ENCODE data around the gene C22orf15.

DNA sequence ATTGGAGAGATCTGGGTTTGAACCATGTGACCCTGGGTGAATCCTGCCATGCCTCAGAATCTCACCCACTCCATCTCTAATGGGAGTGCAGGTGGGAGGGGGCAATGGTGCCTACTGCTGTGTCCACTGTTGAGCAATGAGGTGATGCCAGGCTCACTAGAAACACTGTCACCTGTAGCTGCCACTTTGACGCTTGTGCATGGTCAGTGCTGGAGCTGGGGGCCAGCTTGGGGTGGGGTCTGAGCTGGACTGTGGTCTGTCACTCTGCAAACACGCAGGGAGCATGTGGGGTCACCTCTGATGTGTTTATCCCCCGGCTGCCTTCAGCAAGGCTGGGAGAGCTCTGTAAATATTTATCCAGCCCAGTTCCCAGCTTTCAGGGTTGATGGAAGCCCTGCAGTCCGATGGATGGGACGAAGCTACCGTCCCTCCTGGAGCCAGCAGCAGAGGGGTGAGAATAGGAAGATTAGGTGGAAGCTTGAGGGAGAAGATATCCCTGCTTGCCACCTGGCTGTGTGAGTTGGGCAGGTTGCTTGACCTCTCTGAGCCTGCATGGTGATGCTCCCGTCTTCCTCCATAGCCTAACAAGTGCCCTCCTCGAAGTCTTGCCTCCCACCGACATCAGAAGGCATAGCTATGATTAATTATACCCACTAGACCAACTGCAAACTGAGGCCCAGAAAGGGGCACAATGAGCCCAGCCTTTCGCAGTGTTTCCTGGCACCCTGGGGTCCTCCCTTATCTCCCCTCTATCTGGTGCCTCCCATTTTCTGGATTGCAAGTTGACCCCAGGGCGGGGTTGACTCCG, 11.5 kb downstream of the C22orf15 start:
- TF ChIP-seq, protein P1, sequence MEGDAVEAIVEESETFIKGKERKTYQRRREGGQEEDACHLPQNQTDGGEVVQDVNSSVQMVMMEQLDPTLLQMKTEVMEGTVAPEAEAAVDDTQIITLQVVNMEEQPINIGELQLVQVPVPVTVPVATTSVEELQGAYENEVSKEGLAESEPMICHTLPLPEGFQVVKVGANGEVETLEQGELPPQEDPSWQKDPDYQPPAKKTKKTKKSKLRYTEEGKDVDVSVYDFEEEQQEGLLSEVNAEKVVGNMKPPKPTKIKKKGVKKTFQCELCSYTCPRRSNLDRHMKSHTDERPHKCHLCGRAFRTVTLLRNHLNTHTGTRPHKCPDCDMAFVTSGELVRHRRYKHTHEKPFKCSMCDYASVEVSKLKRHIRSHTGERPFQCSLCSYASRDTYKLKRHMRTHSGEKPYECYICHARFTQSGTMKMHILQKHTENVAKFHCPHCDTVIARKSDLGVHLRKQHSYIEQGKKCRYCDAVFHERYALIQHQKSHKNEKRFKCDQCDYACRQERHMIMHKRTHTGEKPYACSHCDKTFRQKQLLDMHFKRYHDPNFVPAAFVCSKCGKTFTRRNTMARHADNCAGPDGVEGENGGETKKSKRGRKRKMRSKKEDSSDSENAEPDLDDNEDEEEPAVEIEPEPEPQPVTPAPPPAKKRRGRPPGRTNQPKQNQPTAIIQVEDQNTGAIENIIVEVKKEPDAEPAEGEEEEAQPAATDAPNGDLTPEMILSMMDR (IDR thresholded peaks at IDR 0.05): no peak
- TF ChIP-seq POLR2AphosphoS5 (IDR thresholded peaks at IDR 0.05; ENCODE audit: insufficient read depth in 1 of 2, low read depth in 1 of 2): no peak

Measured in vagina (tissue), 2 donors.